HEK293 (cell line): Measurements from ENCODE around the gene NOL9.

Experiments
- EGR2 ChIP-seq: fragments of 450-650 bp; formaldehyde crosslinking; IDR thresholded peaks from 2 replicates; pipeline ENCODE4 v1.5.1; 2016; ENCODE audit warnings: low read depth, missing biosample characterization, missing genetic modification characterization
- GLIS1 ChIP-seq: fragments of 450-650 bp; formaldehyde crosslinking; IDR thresholded peaks from 2 replicates; pipeline ENCODE4 v1.5.1; 2016; ENCODE audit warnings: missing biosample characterization, missing genetic modification characterization
- HOXA7 ChIP-seq: sonication (generic); formaldehyde crosslinking; IDR thresholded peaks from 2 replicates; pipeline ENCODE4 v1.8.1; 2022; ENCODE audit warnings: missing genetic modification reagents, borderline replicate concordance
- IKZF3 ChIP-seq: fragments of 450-650 bp; IDR thresholded peaks from 2 replicates; pipeline ENCODE4 v1.5.0; 2018; ENCODE audit warnings: missing biosample characterization, mild to moderate bottlenecking, missing genetic modification characterization, moderate library complexity
- KLF1 ChIP-seq: fragments of 450-650 bp; formaldehyde crosslinking; IDR thresholded peaks from 2 replicates; pipeline ENCODE4 v1.5.1; 2016; ENCODE audit warnings: missing biosample characterization, missing genetic modification characterization
- MYNN ChIP-seq: fragments of 450-650 bp; formaldehyde crosslinking; IDR thresholded peaks from 2 replicates; pipeline ENCODE4 v1.5.1; 2016; ENCODE audit warnings: missing biosample characterization, missing genetic modification characterization, borderline replicate concordance
- SCRT1 ChIP-seq: fragments of 450-650 bp; formaldehyde crosslinking; IDR thresholded peaks from 2 replicates; pipeline ENCODE4 v1.5.1; 2016; ENCODE audit warnings: missing biosample characterization, missing genetic modification characterization, borderline replicate concordance
- SP7 ChIP-seq: fragments of 450-650 bp; formaldehyde crosslinking; IDR thresholded peaks from 2 replicates; pipeline ENCODE4 v1.5.1; 2016; ENCODE audit warnings: missing biosample characterization, missing genetic modification characterization
- ZBTB11 ChIP-seq: fragments of 450-650 bp; formaldehyde crosslinking; conservative IDR thresholded peaks from 2 replicates; pipeline ENCODE4 v1.5.1; 2016; ENCODE audit warnings: low read depth, missing biosample characterization, missing genetic modification characterization
- ZBTB48 ChIP-seq: fragments of 450-650 bp; formaldehyde crosslinking; IDR thresholded peaks from 2 replicates; pipeline ENCODE4 v1.5.1; 2016; ENCODE audit warnings: missing biosample characterization, missing genetic modification characterization
- ZFHX2 ChIP-seq: fragments of 450-650 bp; formaldehyde crosslinking; conservative IDR thresholded peaks from 2 replicates; pipeline ENCODE4 v1.5.1; 2016; ENCODE audit warnings: missing biosample characterization, missing genetic modification characterization
- ZFP3 ChIP-seq: fragments of 450-650 bp; formaldehyde crosslinking; IDR thresholded peaks from 2 replicates; pipeline ENCODE4 v1.5.1; 2016; ENCODE audit warnings: low read depth, missing biosample characterization, missing genetic modification characterization
- ZNF133 ChIP-seq: fragments of 450-650 bp; formaldehyde crosslinking; IDR thresholded peaks from 2 replicates; pipeline ENCODE4 v1.5.1; 2016; ENCODE audit warnings: missing biosample characterization, missing genetic modification characterization
- ZNF140 ChIP-seq: fragments of 450-650 bp; formaldehyde crosslinking; IDR thresholded peaks from 2 replicates; pipeline ENCODE4 v1.5.1; 2016; ENCODE audit warnings: missing biosample characterization, missing genetic modification characterization
- ZNF169 ChIP-seq: fragments of 450-650 bp; formaldehyde crosslinking; IDR thresholded peaks from 2 replicates; pipeline ENCODE4 v1.5.1; 2016; ENCODE audit warnings: missing biosample characterization, missing genetic modification characterization
- ZNF202 ChIP-seq: fragments of 450-650 bp; formaldehyde crosslinking; IDR thresholded peaks from 2 replicates; pipeline ENCODE4 v1.5.1; 2016; ENCODE audit warnings: missing biosample characterization, missing genetic modification characterization, borderline replicate concordance
- ZNF211 ChIP-seq: fragments of 450-650 bp; formaldehyde crosslinking; IDR thresholded peaks from 2 replicates; pipeline ENCODE4 v1.5.1; 2016; ENCODE audit warnings: low read depth, missing biosample characterization, missing genetic modification characterization
- ZNF223 ChIP-seq: fragments of 450-650 bp; formaldehyde crosslinking; IDR thresholded peaks from 2 replicates; pipeline ENCODE4 v1.5.1; 2016; ENCODE audit warnings: missing biosample characterization, missing genetic modification characterization
- ZNF248 ChIP-seq: fragments of 450-650 bp; formaldehyde crosslinking; IDR thresholded peaks from 2 replicates; pipeline ENCODE4 v1.5.1; 2017; ENCODE audit warnings: missing biosample characterization, missing genetic modification characterization
- ZNF26 ChIP-seq: fragments of 450-650 bp; formaldehyde crosslinking; IDR thresholded peaks from 2 replicates; pipeline ENCODE4 v1.5.1; 2016; ENCODE audit warnings: missing biosample characterization, missing genetic modification characterization
- ZNF311 ChIP-seq: fragments of 450-650 bp; formaldehyde crosslinking; IDR thresholded peaks from 2 replicates; pipeline ENCODE4 v1.5.1; 2017; ENCODE audit warnings: missing biosample characterization, missing genetic modification characterization, borderline replicate concordance
- ZNF416 ChIP-seq: fragments of 450-650 bp; formaldehyde crosslinking; IDR thresholded peaks from 2 replicates; pipeline ENCODE4 v1.5.1; 2016; ENCODE audit warnings: missing biosample characterization, missing genetic modification characterization
- ZNF426 ChIP-seq: fragments of 450-650 bp; formaldehyde crosslinking; IDR thresholded peaks from 2 replicates; pipeline ENCODE4 v1.5.1; 2017; ENCODE audit warnings: missing biosample characterization, missing genetic modification characterization, mild to moderate bottlenecking, inconsistent platforms, moderate library complexity
- ZNF473 ChIP-seq: fragments of 450-650 bp; formaldehyde crosslinking; IDR thresholded peaks from 2 replicates; pipeline ENCODE4 v1.5.1; 2017; ENCODE audit warnings: missing biosample characterization, missing genetic modification characterization
- ZNF544 ChIP-seq: fragments of 450-650 bp; formaldehyde crosslinking; IDR thresholded peaks from 2 replicates; pipeline ENCODE4 v1.5.0; 2017; ENCODE audit warnings: missing biosample characterization, missing genetic modification characterization
- ZNF549 ChIP-seq: fragments of 450-650 bp; IDR thresholded peaks from 2 replicates; pipeline ENCODE4 v1.5.1; 2018; ENCODE audit warnings: missing biosample characterization, missing genetic modification characterization, mild to moderate bottlenecking, inconsistent platforms, moderate library complexity
- ZNF677 ChIP-seq: fragments of 450-650 bp; IDR thresholded peaks from 2 replicates; pipeline ENCODE4 v1.5.0; 2018; ENCODE audit warnings: missing biosample characterization, mild to moderate bottlenecking, missing genetic modification characterization, moderate library complexity
- ZNF747 ChIP-seq: fragments of 450-650 bp; formaldehyde crosslinking; IDR thresholded peaks from 2 replicates; pipeline ENCODE4 v1.5.1; 2016; ENCODE audit warnings: missing biosample characterization, missing genetic modification characterization
- ZNF837 ChIP-seq: fragments of 450-650 bp; formaldehyde crosslinking; IDR thresholded peaks from 2 replicates; pipeline ENCODE4 v1.5.1; 2016; ENCODE audit warnings: missing biosample characterization, missing genetic modification characterization
- ZSCAN18 ChIP-seq: fragments of 450-650 bp; formaldehyde crosslinking; IDR thresholded peaks from 2 replicates; pipeline ENCODE4 v1.5.1; 2016; ENCODE audit warnings: missing biosample characterization, missing genetic modification characterization
- TF ChIP-seq, protein P1 (sequence below): fragments of 450-650 bp; formaldehyde crosslinking; IDR thresholded peaks from 2 replicates; pipeline ENCODE4 v1.5.1; 2016; ENCODE audit warnings: missing biosample characterization, missing genetic modification characterization
- TF ChIP-seq, protein P2 (sequence below): fragments of 450-650 bp; formaldehyde crosslinking; IDR thresholded peaks from 2 replicates; pipeline ENCODE4 v1.5.1; 2016; ENCODE audit warnings: missing biosample characterization, missing genetic modification characterization

NOL9 gene

DNA sequence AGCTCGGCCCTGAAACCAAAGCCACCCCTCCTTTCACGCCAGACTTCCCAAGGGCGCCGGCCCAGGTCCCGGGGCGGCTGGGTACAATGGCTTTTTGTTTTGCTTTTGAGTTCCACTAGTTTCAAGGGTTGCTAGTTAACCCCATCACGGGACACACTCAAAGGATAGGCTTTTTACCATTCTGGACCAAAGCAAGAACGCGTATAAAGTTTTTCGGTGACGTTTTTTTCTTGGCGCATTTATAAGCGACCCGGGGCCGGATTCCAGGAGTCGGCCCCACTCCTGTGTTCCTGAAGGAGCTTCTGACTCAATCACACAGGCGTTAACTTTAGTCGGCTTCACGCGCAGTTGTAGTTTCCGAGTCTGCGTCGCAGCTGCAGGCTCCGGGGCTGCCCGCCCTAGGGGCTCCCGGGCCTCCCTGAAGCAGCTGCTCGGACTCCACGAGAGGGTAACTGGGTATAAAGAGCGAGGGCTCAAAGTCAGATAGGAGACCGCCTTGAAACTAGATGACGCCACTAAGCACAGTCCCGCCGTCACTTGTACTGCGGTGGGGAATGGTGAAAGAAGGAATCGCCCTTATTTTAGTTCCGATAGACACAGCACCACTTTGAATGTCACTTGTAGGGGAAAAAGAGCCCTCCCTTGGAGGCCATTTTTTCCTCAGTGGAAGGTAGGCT is 49.1 kb upstream of the NOL9 start (continued):
- no peak for TF ChIP-seq ZNF26 (tag by site-specific recombination)
- no peak for TF ChIP-seq ZNF416
- TF ChIP-seq, protein P1, sequence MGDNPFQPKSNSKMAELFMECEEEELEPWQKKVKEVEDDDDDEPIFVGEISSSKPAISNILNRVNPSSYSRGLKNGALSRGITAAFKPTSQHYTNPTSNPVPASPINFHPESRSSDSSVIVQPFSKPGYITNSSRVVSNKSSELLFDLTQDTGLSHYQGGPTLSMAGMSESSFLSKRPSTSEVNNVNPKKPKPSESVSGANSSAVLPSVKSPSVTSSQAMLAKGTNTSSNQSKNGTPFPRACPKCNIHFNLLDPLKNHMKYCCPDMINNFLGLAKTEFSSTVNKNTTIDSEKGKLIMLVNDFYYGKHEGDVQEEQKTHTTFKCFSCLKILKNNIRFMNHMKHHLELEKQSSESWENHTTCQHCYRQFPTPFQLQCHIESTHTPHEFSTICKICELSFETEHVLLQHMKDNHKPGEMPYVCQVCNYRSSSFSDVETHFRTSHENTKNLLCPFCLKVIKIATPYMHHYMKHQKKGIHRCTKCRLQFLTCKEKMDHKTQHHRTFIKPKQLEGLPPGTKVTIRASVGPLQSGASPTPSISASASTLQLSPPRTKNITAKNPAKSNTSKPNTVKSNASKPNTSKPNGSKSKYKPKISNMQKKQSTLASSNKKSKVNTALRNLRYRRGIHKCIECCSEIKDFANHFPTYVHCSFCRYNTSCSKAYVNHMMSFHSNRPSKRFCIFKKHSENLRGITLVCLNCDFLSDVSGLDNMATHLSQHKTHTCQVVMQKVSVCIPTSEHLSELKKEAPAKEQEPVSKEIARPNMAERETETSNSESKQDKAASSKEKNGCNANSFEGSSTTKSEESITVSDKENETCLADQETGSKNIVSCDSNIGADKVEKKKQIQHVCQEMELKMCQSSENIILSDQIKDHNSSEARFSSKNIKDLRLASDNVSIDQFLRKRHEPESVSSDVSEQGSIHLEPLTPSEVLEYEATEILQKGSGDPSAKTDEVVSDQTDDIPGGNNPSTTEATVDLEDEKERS = no peak
- TF ChIP-seq ZNF202 = no peak
- TF ChIP-seq ZNF223 (tag by site-specific recombination) = no peak
- TF ChIP-seq ZNF677 (tag by site-specific recombination) = no peak
- peak; percentile 52 for TF ChIP-seq SP7 (tag by site-specific recombination)
- no peak for TF ChIP-seq HOXA7 (CRISPR knock-in tag)
- TF ChIP-seq ZNF473 (tag by site-specific recombination) = no peak
- peak; percentile 26; the same call in 1 of the 2 replicates for TF ChIP-seq ZBTB11 (tag by site-specific recombination)
- no peak for TF ChIP-seq ZNF140
- no peak for TF ChIP-seq ZNF747
- no peak for TF ChIP-seq EGR2 (tag by site-specific recombination)
- TF ChIP-seq ZNF837 = no peak
- no peak for TF ChIP-seq ZNF169
- no peak for TF ChIP-seq MYNN (tag by site-specific recombination)
- TF ChIP-seq ZFP3 (tag by site-specific recombination) = peak; percentile 31; the same call in 1 of the 2 replicates
- TF ChIP-seq GLIS1 (tag by site-specific recombination) = peak; percentile 27; the same call in 1 of the 2 replicates
- TF ChIP-seq ZNF211 (tag by site-specific recombination) = no peak
- no peak for TF ChIP-seq ZNF248 (tag by site-specific recombination)
- no peak for TF ChIP-seq ZNF133
- TF ChIP-seq ZBTB48 (tag by site-specific recombination) = peak; percentile 54; the same call in 1 of the 2 replicates
- TF ChIP-seq ZNF544 (tag by site-specific recombination) = no peak
- TF ChIP-seq, protein P2, sequence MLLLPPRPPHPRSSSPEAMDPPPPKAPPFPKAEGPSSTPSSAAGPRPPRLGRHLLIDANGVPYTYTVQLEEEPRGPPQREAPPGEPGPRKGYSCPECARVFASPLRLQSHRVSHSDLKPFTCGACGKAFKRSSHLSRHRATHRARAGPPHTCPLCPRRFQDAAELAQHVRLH (tag by site-specific recombination) = no peak; the same call in 1 of the 2 replicates
- TF ChIP-seq ZFHX2 (tag by site-specific recombination) = no peak
- TF ChIP-seq ZNF426 (tag by site-specific recombination) = no peak
- no peak for TF ChIP-seq ZNF549 (tag by site-specific recombination)
- no peak for TF ChIP-seq KLF1
- TF ChIP-seq ZNF311 (tag by site-specific recombination) = no peak
- TF ChIP-seq IKZF3 (tag by site-specific recombination) = no peak
- TF ChIP-seq ZSCAN18 (tag by site-specific recombination) = no peak
- TF ChIP-seq SCRT1 (tag by site-specific recombination) = no peak
